CD4-positive, alpha-beta T cell treated with Interferon gamma for 1 hour (primary cell): ENCODE results near the gene STAC.
"Not testable (repeated sequence)": the region's sequence is repeated elsewhere in the genome, so short reads cannot be mapped to it uniquely, and the experiment has no call there.

ENCODE experiments used
- DNase-seq: peaks from one replicate; pipeline ENCODE4 v3.0.0-alpha.2; 2020

STAC gene

GRCh38 chr3:36416599-36416998 is 36.3 kb downstream of the STAC start:
- DNase-seq = no peak

GRCh38 chr3:36417237-36417636 is 36.9 kb downstream of the STAC start:
- DNase-seq = no peak

GRCh38 chr3:36418296-36418695 is 38.0 kb downstream of the STAC start:
- DNase-seq = no peak

GRCh38 chr3:36428445-36428844 is 48.1 kb downstream of the STAC start:
- DNase-seq = no peak

GRCh38 chr3:36429986-36430485 is 49.7 kb downstream of the STAC start:
- DNase-seq = no peak

- no peak for DNase-seq
Measured at GRCh38 chr3:36433511-36433910, 53.2 kb downstream of the STAC start.

GRCh38 chr3:36434687-36435426 is 54.6 kb downstream of the STAC start:
- no peak for DNase-seq

GRCh38 chr3:36443028-36443686 is 62.9 kb downstream of the STAC start:
- DNase-seq = no peak

- no peak for DNase-seq
Measured at GRCh38 chr3:36444909-36445308, 64.6 kb downstream of the STAC start.

- no peak for DNase-seq
Measured at GRCh38 chr3:36446276-36446675, 66.0 kb downstream of the STAC start.

- DNase-seq = no peak
Measured at GRCh38 chr3:36447061-36447460, 66.8 kb downstream of the STAC start.

- DNase-seq = no peak
Measured at GRCh38 chr3:36451816-36452215, 71.5 kb downstream of the STAC start.

- DNase-seq = peak; percentile 4
Measured at GRCh38 chr3:36453213-36453612, 72.9 kb downstream of the STAC start.

- DNase-seq = not testable (repeated sequence)
Measured at GRCh38 chr3:36453896-36454295, 73.6 kb downstream of the STAC start.

- DNase-seq = no peak
Measured at GRCh38 chr3:36455406-36455805, 75.1 kb downstream of the STAC start.

GRCh38 chr3:36456784-36457183 is 76.5 kb downstream of the STAC start:
- no peak for DNase-seq

GRCh38 chr3:36457667-36458066 is 77.4 kb downstream of the STAC start:
- DNase-seq = no peak

- DNase-seq = no peak
Measured at GRCh38 chr3:36459177-36459576, 78.9 kb downstream of the STAC start.

- DNase-seq = no peak
Measured at GRCh38 chr3:36461597-36461996, 81.3 kb downstream of the STAC start.

GRCh38 chr3:36472045-36472444 is 91.7 kb downstream of the STAC start:
- not testable (repeated sequence) for DNase-seq

- no peak for DNase-seq
Measured at GRCh38 chr3:36475558-36475957, 95.3 kb downstream of the STAC start.

GRCh38 chr3:36476286-36476942 is 96.1 kb downstream of the STAC start:
- DNase-seq = no peak

- no peak for DNase-seq
Measured at GRCh38 chr3:36477655-36478054, 97.4 kb downstream of the STAC start.
